Activated CD8-positive, alpha-beta T cell treated with anti-CD3 and anti-CD28 coated beads for 36 hours (primary cell): Measurements from ENCODE around the gene DDX50. TPM values are rescaled to one million over a fixed set of nuclear protein-coding genes. Genes with fewer than 3 reads are reported as not detected.
A peak's percentile ranks its signal among the peaks of the same experiment; 100 is the strongest.
"Not testable (repeated sequence)": the region's sequence is repeated elsewhere in the genome, so short reads cannot be mapped to it uniquely, and the experiment has no call there.

ENCODE experiments used
- ATAC-seq: fragments of 200-7000 bp; cut with Tn5 transposase; one replicate; pipeline ENCODE4 v1.10.0; 2021; ENCODE audit warnings: mild to moderate bottlenecking, moderate library complexity
- CTCF ChIA-PET: fragments of 350-600 bp; sonication (Branson Sonifier 250); formaldehyde crosslinking; loops from one replicate; lab custom pipeline; 2021; ENCODE audit warnings: antibody characterized with exemption; lab: Charles Lee
- POLR2A ChIA-PET: fragments of 350-600 bp; sonication (Branson Sonifier 250); formaldehyde crosslinking; loops from one replicate; lab custom pipeline; 2021; ENCODE audit warnings: antibody characterized with exemption; lab: Charles Lee
- DNase-seq: peaks from one replicate; pipeline ENCODE4 v3.0.0-alpha.2; 2020
- H3K27ac Mint-ChIP-seq: one replicate; pipeline ENCODE4 v1.8.0; 2021; ENCODE audit warnings: mild to moderate bottlenecking, mixed read lengths
- H3K27me3 Mint-ChIP-seq: one replicate; pipeline ENCODE4 v1.8.0; 2021; ENCODE audit warnings: mixed read lengths
- H3K36me3 Mint-ChIP-seq: one replicate; pipeline ENCODE4 v1.8.0; 2021; ENCODE audit warnings: low read depth, mixed read lengths
- H3K4me1 Mint-ChIP-seq: one replicate; pipeline ENCODE4 v1.8.0; 2021; ENCODE audit warnings: low read depth, mixed read lengths
- H3K4me3 Mint-ChIP-seq: one replicate; pipeline ENCODE4 v1.8.0; 2021; ENCODE audit warnings: mild to moderate bottlenecking, moderate library complexity, mixed read lengths
- H3K9me3 Mint-ChIP-seq: one replicate; pipeline ENCODE4 v1.8.0; 2021; ENCODE audit warnings: mixed read lengths
- intact Hi-C: fragments of 100-400 bp; cut with micrococcal nuclease; formaldehyde crosslinking; loops from one replicate; pipeline ENCODE4 v1.10.0; 2022
- total RNA-seq, 2 experiments: library from RNA; stranded (reverse); gene quantifications; one replicate each; pipeline ENCODE4 v1.2.3, GENCODE V29; 2021
- TF ChIP-seq, protein P1 (sequence below): fragments of 200-600 bp; IDR thresholded peaks from one replicate; pipeline ENCODE4 v1.8.0; 2022; ENCODE audit warnings: antibody characterized with exemption, mild to moderate bottlenecking

The DDX50 gene
- total RNA-seq, 2 experiments from 2014 or later, result 102 to 105 TPM

GRCh38 chr10:68938884-68939283 is 37.8 kb downstream of the DDX50 start:
- no peaks in the 10 kb centered on the region for H3K9me3 Mint-ChIP-seq
- ChIA-PET CTCF (no interaction called here), POLR2A (interaction anchor here (1.0 to 1.9 kb wide), 2 partner anchors 9 to 11 kb away, joined by 4 to 5 read pairs; no protein-coding TSS in a partner anchor)
- H3K27ac Mint-ChIP-seq, result peak overlapping the region; percentile 58
- no peak for ATAC-seq
- intact Hi-C loops, result no loop called here
- TF ChIP-seq, protein P1, sequence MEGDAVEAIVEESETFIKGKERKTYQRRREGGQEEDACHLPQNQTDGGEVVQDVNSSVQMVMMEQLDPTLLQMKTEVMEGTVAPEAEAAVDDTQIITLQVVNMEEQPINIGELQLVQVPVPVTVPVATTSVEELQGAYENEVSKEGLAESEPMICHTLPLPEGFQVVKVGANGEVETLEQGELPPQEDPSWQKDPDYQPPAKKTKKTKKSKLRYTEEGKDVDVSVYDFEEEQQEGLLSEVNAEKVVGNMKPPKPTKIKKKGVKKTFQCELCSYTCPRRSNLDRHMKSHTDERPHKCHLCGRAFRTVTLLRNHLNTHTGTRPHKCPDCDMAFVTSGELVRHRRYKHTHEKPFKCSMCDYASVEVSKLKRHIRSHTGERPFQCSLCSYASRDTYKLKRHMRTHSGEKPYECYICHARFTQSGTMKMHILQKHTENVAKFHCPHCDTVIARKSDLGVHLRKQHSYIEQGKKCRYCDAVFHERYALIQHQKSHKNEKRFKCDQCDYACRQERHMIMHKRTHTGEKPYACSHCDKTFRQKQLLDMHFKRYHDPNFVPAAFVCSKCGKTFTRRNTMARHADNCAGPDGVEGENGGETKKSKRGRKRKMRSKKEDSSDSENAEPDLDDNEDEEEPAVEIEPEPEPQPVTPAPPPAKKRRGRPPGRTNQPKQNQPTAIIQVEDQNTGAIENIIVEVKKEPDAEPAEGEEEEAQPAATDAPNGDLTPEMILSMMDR, result no peak
- peaks cover 35% of the 10 kb centered on the region for H3K36me3 Mint-ChIP-seq
- H3K4me1 Mint-ChIP-seq, result peaks cover 9% of the 10 kb centered on the region
- no peak overlapping the region for H3K4me3 Mint-ChIP-seq
- no peaks in the 10 kb centered on the region for H3K27me3 Mint-ChIP-seq
- DNase-seq, result no peak

DNA sequence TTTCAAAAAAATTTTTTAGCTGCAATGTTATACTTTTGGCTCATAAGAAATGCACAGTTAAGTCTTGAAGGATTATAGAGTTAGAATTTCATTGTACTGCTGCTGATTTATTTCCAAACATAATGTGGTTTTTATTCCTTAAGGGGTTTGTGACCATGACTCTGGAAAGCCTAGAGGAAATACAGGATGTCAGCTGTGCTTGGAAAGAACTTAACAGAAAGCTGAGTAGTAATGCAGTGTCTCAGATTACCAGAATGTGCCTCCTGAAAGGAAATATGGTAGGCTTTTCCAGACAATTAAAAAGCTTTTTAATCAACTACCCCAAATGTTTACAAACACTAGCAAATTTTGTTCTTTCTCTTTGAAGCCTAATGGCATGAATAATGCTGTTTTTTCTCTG is 39.8 kb downstream of the DDX50 start:
- ATAC-seq, DNase-seq, H3K4me1 Mint-ChIP-seq, H3K4me3 Mint-ChIP-seq, intact Hi-C loops, H3K27ac Mint-ChIP-seq, H3K27me3 Mint-ChIP-seq, H3K9me3 Mint-ChIP-seq: not testable (repeated sequence)
- ChIA-PET CTCF (interaction anchor here (2.4 kb wide), 1 partner anchor 14 kb away, joined by 7 read pairs; the partner anchor contains the start of gene DDX21), POLR2A (interaction anchor here (0.6 to 2.3 kb wide), 4 partner anchors 14 to 31 kb away, joined by 4 to 6 read pairs (median 4); partner anchors contain the start of gene DDX21)
- peaks cover 28% of the 10 kb centered on the region for H3K36me3 Mint-ChIP-seq

DNA sequence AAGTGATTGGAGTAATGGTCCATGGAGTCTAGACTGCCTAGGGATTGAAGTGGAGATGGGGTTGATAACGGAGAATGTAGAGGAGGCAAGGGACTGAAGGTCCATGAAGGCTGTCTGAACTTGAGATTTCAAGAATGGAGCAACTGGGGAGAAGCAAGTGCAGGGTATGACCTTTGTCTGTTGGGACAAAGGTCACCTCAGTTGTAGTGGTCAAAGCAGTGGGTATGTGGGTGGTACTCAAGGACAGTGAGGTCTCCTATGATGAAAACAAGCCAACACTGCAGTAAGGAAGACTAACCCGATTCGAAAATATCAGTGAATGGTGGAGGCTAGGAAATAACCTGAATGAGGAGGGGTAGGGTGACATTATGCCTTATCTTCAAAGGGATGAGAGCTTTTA is 49.5 kb downstream of the DDX50 start:
- intact Hi-C loops, result no loop called here
- Mint-ChIP-seq H3K4me3 (no peak overlapping the region), H3K9me3 (no peaks in the 10 kb centered on the region), H3K4me1 (peaks cover 12% of the 10 kb centered on the region), H3K27ac (no peak overlapping the region), H3K27me3 (no peaks in the 10 kb centered on the region), H3K36me3 (peaks cover 30% of the 10 kb centered on the region)
- POLR2A ChIA-PET, result interaction anchor here (1.1 to 1.9 kb wide), 2 partner anchors 12 kb away, joined by 4 to 5 read pairs; no protein-coding TSS in a partner anchor
- ATAC-seq, result no peak
- CTCF ChIA-PET, result interaction anchor here (1.6 kb wide), 1 partner anchor 8 kb away, joined by 7 read pairs; no protein-coding TSS in a partner anchor
- TF ChIP-seq, protein P1, result no peak
- DNase-seq, result no peak

DNA sequence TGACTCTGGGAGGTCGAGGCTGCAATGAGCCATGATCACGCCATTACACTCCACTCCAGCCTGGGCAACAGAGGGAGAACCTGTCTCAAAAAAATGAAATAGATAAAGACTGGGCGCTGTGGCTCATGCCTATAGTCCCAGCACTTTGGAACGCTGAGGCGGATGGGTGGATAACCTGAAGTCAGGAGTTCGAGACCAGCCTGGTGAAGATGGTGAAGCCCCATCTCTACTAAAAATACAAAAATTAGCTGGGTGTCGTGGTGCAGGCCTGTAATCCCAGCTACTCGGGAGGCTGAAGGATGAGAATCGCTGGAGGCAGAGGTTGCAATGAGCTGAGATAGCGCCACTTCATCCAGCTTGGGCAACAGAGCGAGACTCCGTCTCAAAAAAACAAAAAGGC is 53.8 kb downstream of the DDX50 start:
- no peaks in the 10 kb centered on the region for H3K27me3 Mint-ChIP-seq
- ChIA-PET POLR2A (interaction anchor here (0.5 to 7.6 kb wide), 14 partner anchors 9 to 623 kb away, joined by 3 to 105 read pairs (median 9); partner anchors contain the start of genes DDX50, HNRNPH3, KIFBP and PBLD), CTCF (interaction anchor here (0.7 to 3.6 kb wide), 9 partner anchors 13 to 170 kb away, joined by 3 to 11 read pairs (median 5); no protein-coding TSS in a partner anchor)
- H3K4me1 Mint-ChIP-seq, result peaks cover 32% of the 10 kb centered on the region
- DNase-seq (no peak), ATAC-seq (no peak)
- intact Hi-C loops, result loop anchor here (5.0 kb wide), 1 partner anchor 53 kb away; the partner anchor contains the start of gene DDX50
- peak overlapping the region; percentile 99 for H3K4me3 Mint-ChIP-seq
- H3K27ac Mint-ChIP-seq, result peak overlapping the region; percentile 100
- H3K9me3 Mint-ChIP-seq, result no peaks in the 10 kb centered on the region
- TF ChIP-seq, protein P1, result no peak
- H3K36me3 Mint-ChIP-seq, result peaks cover 54% of the 10 kb centered on the region

DNA sequence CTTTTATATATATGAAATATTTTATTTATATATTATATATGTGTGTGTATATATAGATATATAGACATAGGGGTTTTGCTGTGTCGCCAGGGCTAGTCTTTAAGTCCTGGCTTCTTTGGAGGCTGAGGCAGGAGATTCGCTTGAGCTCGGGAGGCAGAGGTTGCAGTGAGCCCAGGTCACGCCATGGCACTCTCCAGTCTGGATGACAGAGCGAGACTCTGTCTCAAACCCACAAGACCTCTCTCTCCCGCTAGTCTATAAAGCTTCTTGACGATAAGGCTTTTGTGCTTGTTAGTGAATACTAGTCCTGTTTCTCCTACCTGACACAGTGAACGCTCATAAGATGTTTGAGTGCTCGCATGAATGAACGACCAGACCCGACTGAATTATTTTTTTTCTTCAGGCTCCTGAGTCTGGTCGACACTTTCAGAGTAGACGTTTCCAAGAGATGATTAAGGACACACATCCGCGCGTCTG is 54.3 kb downstream of the DDX50 start:
- intact Hi-C loops, result loop anchor here (5.0 kb wide), 1 partner anchor 53 kb away; the partner anchor contains the start of gene DDX50
- ATAC-seq (peak; percentile 35), DNase-seq (peak; percentile 48)
- Mint-ChIP-seq H3K4me3 (peak overlapping the region; percentile 99), H3K9me3 (no peaks in the 10 kb centered on the region), H3K27me3 (no peaks in the 10 kb centered on the region), H3K36me3 (peaks cover 58% of the 10 kb centered on the region), H3K27ac (peak overlapping the region; percentile 100), H3K4me1 (peaks cover 35% of the 10 kb centered on the region)
- ChIA-PET CTCF (interaction anchor here (0.6 to 3.6 kb wide), 14 partner anchors 14 to 169 kb away, joined by 3 to 14 read pairs (median 4); no protein-coding TSS in a partner anchor), POLR2A (interaction anchor here (0.5 to 7.6 kb wide), 28 partner anchors 7 to 623 kb away, joined by 3 to 105 read pairs (median 5); partner anchors contain the start of genes CCAR1, DDX50, HNRNPH3 and KIFBP)
- TF ChIP-seq, protein P1, result no peak
